Stomach (tissue), 4 donors: ENCODE data around the gene IBTK.
"Not testable (repeated sequence)": the region's sequence is repeated elsewhere in the genome, so short reads cannot be mapped to it uniquely, and the experiment has no call there.

Source experiments
- CTCF ChIP-seq, 7 experiments: fragments of 450-650 bp in 4 of 7; fragments of 200-600 bp in 3 of 7; sonication (generic) in 3 of 7; IDR thresholded peaks; one replicate each; pipeline ENCODE4 v1.5.1; 2016 to 2019; ENCODE audit warnings: antibody characterized with exemption in 7 of 7, control low read depth in 2 of 7, mild to moderate bottlenecking in 1 of 7
- POLR2AphosphoS5 ChIP-seq, 3 donors: sonication (generic); formaldehyde crosslinking; IDR thresholded peaks; one replicate each; pipeline ENCODE4 v1.6.1; 2016; ENCODE audit warnings: antibody characterized with exemption in 3 of 3

- TF ChIP-seq CTCF, POLR2AphosphoS5 (IDR thresholded peaks at IDR 0.05): not testable (repeated sequence)
Observed at GRCh38 chr6:82197245-82197644, 50.3 kb downstream of the IBTK start.
